Tongue (tissue), 2 donors: Measurements from ENCODE around the gene WNK1. TPM values are rescaled to one million over a fixed set of nuclear protein-coding genes. Genes with fewer than 3 reads are reported as not detected.

Experiments
- DNase-seq: peaks from one replicate; pipeline ENCODE4 v3.0.0-alpha.2; 2015
- total RNA-seq: library from RNA; depleted of rRNA; stranded (reverse); fragments of >200 nt; gene quantifications from one replicate; pipeline ENCODE4 v1.2.3, GENCODE V29; 2014

WNK1 gene
- total RNA-seq, 1 donor from 2014 or later: 140 TPM

- no peak for DNase-seq
These were observed 110.9 kb downstream of the WNK1 start for GRCh38 chr12:863285-863684.

- DNase-seq: no peak
These were observed 113.2 kb downstream of the WNK1 start for GRCh38 chr12:865614-866013.

- DNase-seq: no peak
These were observed 115.5 kb downstream of the WNK1 start for GRCh38 chr12:867905-868304.

- DNase-seq: no peak
These were observed 116.3 kb downstream of the WNK1 start for GRCh38 chr12:868722-869121.

- DNase-seq: no peak
These were observed 118.0 kb downstream of the WNK1 start for GRCh38 chr12:870378-870777.

GRCh38 chr12:873954-874353, 121.6 kb downstream of the WNK1 start:
- no peak for DNase-seq

GRCh38 chr12:879641-880040, 127.3 kb downstream of the WNK1 start:
- peak; percentile 75 for DNase-seq

GRCh38 chr12:880656-881055, 128.3 kb downstream of the WNK1 start:
- DNase-seq: no peak

GRCh38 chr12:884746-885414, 132.5 kb downstream of the WNK1 start:
- no peak for DNase-seq

- DNase-seq: no peak
These were observed 133.3 kb downstream of the WNK1 start for GRCh38 chr12:885701-886100.

- DNase-seq: no peak
These were observed 133.8 kb downstream of the WNK1 start for GRCh38 chr12:886206-886605.

GRCh38 chr12:894226-894625, 141.8 kb downstream of the WNK1 start:
- DNase-seq: no peak

GRCh38 chr12:896031-896430, 143.7 kb downstream of the WNK1 start:
- DNase-seq: no peak

- DNase-seq: no peak
These were observed 145.0 kb downstream of the WNK1 start for GRCh38 chr12:897386-897785.

GRCh38 chr12:902581-902980, 150.2 kb downstream of the WNK1 start:
- no peak for DNase-seq

GRCh38 chr12:903055-903454, 150.7 kb downstream of the WNK1 start:
- DNase-seq: no peak

- DNase-seq: no peak
These were observed 151.6 kb downstream of the WNK1 start for GRCh38 chr12:904010-904414.

- no peak for DNase-seq
These were observed 153.1 kb downstream of the WNK1 start for GRCh38 chr12:905261-906031.

GRCh38 chr12:906062-906585, 153.7 kb downstream of the WNK1 start:
- DNase-seq: no peak

GRCh38 chr12:907413-908185, 155.2 kb downstream of the WNK1 start:
- DNase-seq: no peak

GRCh38 chr12:909861-910260, 157.5 kb downstream of the WNK1 start:
- DNase-seq: no peak

- DNase-seq: no peak
These were observed 158.0 kb downstream of the WNK1 start for GRCh38 chr12:910416-910815.
